HPDE6-E6E7 (cell line): ENCODE data around the gene ATP9A.
"Not testable (repeated sequence)": the region's sequence is repeated elsewhere in the genome, so short reads cannot be mapped to it uniquely, and the experiment has no call there.

Source experiments
- DNase-seq: peaks from one replicate; pipeline ENCODE4 v3.0.0; 2011; ENCODE audit warnings: missing footprints; ENCODE audit errors: extremely low spot score

Gene ATP9A

DNA sequence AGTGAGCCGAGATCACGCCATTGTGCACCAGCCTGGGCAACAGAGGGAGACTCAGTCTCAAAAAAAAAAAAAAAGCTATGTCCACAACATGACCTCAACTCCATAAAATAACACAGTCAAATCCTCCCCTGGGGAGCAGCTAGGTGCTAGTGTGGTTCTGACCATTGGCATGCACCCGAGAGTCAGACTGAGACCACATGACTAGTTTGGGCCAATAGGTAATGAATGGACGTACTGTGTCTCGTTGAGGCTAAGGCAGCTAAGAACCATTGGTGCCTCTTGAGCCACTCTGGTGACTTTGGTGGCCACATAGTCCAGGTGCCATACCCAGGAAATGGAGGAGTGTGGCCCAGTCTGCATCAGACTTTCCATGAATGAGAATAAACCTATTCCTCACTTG is 40.3 kb downstream of the ATP9A start:
- no peak for DNase-seq

GRCh38 chr20:51725584-51726176 is 42.5 kb downstream of the ATP9A start:
- DNase-seq = no peak

DNA sequence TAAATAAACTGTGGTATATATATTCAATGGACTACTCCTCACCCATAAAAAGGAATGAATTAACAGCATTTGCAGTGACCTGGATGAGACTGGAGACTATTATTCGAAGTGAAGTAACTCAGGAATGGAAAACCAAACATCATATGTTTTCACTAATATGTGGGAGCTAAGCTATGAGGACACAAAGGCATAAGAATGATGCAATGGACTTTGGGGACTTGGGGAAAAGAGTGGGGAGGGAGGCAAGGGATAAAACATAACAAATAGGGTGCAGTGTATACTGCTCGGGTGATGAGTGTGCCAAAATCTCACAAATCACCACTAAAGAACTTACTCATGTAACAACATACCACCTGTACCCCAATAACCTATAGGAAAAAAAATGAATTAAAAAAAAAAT is 45.2 kb downstream of the ATP9A start:
- not testable (repeated sequence) for DNase-seq

DNA sequence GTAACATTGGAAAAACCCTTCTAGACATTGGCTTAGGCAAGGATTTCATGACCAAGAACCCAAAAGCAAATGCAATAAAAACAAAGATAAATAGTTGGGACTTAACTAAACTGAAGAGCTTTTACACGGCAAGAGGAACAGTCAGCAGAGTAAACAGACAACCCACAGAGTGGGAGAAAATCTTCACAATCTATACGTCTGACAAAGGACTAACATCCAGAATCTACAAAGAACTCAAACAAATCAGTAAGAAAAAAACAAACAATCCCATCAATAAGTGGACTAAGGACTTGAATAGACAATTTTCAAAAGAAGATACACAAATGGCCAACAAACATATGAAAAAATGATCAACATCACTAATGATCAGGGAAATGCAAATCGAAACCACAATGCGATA is 45.9 kb downstream of the ATP9A start:
- DNase-seq = not testable (repeated sequence)

DNA sequence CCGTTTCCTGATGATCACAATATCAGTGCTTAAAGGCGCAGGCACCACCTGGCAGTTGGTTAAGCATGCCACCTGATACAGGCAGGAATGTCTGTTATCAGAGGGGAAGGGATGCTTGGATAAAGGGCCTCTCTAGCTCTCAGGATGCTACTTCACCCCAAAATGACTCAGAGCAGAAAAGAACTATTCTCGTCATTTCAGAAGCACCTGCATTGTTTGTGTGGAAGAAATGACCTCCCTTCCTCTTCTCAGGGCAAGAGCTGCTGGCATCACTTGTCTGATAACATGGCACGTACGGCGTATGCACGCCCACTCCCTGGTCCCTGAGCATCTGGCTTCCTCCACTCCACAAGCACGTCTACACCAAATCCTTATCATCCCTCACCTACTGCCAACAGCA is 47.3 kb downstream of the ATP9A start:
- DNase-seq = no peak

GRCh38 chr20:51720384-51720783 is 47.8 kb downstream of the ATP9A start:
- DNase-seq = no peak

DNA sequence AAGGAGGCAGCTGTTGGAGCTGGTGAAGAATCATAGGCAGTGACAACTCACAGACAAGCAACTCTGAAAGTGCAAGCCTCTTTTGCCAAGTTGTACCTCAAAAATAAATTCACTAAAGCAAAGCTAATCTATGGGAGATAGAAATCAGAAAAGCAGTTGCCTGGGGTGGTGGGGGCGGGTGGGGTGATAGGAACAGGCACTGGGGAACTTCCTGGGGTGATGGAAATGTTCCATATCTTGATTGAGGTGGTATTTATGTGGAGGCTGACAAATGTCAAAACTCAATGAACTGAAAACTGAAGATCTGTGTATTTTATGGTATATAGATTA is 52.4 kb downstream of the ATP9A start:
- no peak for DNase-seq

DNA sequence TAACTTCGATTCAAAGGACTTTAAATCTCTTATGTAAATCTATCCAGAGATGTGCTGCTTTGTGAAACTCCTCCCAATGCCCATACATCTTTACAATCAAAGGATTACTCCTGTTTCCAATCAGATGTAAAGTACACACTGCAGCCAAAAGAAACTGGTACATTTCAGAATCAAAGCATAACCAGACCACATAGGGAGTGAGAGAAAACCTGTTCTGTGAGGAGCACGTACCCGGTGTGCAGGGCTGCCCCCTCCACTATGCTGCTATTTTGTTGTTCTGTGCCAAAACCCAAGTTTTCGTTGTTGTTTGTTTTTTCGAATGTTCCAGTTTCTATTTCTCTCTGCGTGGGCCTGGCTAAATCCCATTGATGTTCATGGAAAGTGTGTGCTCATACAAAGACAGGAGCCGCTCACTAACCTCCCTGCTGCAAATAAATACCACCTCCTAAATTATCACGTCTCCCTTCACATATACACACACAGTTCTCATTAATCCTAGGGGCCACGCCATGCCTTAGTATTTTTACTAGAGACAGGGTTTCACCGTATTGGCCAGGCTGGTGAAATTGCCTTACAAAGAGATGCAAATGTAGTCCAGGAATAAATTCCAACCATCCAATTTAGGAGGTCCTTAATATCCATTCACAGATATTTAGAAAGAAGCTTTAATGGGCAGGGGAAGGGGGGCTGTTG is 52.9 kb downstream of the ATP9A start:
- no peak for DNase-seq

DNA sequence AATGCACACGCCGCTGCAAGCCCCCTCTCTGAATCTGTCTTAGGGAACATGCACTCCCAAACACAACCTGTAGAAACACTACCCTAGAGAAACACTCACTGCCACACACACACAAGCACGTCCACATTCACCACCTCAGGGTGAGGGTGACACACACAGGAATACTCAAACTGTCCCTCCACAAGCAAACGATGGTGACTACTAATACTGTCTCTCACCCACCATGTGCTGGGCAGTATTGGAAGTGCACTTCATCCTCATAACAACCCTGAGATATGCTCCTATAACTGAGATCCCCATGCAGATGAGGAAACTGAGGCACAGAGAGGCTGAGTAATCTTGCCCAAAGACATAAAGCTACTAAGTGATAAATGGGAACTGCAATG is 55.0 kb downstream of the ATP9A start:
- no peak for DNase-seq

DNA sequence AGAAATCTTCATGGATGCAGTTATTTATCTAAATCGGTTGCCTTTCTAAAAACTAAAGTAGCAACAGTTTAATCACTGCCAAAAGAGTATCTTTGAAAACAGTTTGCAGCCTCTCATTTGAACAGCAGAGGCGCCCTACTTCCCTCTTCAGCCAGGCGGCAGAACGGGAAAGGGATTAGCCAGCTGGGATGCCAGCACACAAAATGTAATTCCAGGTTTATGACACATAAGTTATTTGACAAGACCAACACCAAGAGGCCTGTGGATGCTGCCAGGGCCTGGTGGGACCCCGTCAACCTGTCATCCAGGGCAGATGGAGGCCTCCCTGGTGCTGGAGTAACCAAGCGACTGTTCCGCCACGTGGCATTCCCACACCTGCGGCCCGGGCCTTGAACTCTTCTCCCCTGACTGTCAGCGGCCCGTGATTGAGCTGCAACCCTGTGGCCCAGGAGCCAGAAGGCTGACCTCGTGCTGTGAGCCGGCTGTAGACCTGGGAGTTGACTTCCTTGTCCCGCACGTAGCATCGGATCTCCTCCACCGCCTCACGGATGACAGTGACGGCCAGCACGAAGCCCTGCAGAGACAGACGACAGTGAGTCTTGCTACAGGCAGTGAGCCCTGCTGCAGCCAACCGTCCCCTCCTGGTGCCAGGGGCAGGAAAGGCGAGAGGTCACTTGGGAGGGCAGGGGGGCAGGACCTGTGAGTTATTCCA is 55.5 kb downstream of the ATP9A start:
- DNase-seq = no peak

GRCh38 chr20:51711426-51711825 is 56.8 kb downstream of the ATP9A start:
- DNase-seq = no peak

DNA sequence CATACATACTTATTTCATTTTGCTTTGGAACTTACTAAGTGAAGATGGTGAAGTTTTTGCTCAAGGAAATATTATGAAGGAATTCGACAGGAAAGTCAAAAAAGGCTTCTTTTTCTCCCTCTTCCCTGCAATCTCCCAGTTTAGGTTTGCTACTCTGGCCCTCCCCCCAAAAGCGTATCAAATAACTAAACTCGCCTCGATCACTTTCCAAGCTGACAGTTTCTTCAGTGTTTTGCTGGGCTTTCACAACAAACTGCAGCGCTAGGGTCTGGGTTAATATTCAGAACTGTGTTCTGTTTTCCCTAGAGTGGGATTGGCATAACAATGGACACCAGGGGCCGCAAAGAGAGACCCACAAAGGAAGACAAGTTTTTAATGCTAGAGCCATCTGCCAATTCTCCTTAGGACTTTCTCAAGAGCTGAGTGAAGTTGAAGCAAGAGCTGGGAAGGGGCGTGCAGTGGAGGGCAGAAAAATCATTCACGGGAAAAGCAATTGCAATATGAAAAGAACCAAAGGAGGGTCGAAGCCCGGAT is 57.8 kb downstream of the ATP9A start:
- no peak for DNase-seq

GRCh38 chr20:51705400-51705799 is 62.8 kb downstream of the ATP9A start:
- no peak for DNase-seq

- DNase-seq = no peak
Measured at GRCh38 chr20:51703400-51704287, 64.5 kb downstream of the ATP9A start.

DNA sequence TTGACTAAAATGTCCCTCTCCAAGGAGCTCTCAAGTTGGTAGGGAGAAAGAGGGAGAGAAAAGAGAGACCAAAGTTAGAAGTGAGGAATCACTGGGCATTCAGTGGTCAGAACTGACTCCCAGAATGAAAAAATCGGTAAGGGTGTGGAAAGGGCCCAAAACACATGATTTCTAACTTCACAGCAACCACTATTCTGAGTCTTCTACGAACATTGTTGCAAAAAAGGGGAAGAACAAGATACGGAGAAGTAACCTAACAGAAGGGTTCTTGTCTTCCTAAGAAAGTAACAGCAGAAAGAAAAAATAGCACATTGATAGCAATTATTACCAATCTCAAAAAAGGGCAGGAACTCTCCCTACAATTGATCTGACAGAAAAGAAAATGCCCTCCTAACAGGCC is 65.6 kb downstream of the ATP9A start:
- DNase-seq = no peak

DNA sequence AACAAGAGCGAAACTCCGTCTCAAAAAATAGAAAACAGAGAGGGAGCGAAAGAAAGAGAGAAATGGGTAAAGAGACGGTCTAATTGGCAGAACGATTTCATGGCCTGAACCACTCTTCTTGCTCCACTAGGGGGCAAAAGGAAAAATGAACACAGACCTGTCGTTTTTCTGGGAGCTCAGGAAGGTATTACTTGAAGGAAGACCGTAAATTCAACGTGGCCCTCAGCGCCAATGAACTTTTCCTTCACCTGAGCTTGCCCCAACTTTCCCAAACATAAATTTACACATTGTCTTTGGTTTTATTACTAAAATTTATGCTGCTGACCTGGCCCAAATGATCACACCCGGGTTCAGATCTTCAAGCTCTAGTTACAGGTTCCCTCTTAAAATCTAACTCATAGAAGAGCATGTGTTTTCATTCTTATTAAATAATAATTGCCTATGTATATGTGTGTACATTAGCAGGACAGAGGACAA is 67.3 kb downstream of the ATP9A start:
- DNase-seq = peak; percentile 58

DNA sequence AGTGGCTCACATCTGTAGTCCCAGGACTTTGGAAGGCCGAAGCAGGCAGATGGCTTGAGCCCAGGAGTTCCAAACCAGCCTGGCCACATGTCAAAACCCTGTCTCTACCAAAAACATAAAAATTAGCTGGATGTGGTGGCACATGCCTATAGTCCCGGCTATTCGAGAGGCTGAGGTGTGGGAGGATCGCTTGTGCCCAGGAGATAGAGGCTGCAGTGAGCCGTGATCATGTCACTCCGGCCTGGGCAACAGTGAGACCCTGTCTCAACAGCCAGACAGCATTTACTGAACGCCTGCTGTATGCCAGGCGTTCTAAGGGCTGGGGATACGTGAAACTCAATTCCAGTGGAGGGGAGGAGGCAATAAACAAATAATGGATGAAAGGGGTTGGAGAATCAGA is 69.9 kb downstream of the ATP9A start:
- no peak for DNase-seq

DNA sequence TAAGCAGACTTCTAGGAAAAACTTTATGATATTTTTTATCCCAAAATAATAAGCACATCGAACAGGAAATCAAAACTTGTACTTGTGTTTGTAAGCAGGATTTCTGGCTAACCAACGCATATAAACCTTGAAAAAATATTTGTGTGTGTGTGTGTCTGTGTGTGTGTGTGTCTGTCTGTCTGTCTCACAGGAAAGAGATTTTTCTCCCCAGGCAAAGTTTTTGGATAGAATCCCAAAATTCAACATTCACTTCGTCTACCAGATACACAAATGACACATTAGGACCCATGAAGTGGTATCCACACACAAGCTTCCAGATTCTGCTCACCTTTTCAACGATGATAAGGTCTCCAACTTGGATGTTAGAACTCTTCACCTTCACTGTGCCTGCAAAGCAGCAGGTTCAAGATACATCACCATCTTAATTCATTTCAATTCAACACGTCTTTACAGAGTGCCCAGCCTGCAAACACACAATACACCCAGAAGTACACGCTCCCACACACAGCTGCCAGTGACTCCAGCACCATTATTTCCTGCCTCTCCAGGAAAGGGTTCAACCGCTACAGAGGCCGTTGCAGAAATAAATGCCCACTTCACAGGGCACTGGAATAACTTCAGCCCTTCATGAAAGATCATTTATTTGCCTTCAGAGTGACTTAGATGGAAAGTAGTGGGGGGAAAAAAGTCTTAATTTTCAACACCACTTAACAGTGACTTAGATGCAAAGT is 70.9 kb downstream of the ATP9A start:
- DNase-seq = no peak

DNA sequence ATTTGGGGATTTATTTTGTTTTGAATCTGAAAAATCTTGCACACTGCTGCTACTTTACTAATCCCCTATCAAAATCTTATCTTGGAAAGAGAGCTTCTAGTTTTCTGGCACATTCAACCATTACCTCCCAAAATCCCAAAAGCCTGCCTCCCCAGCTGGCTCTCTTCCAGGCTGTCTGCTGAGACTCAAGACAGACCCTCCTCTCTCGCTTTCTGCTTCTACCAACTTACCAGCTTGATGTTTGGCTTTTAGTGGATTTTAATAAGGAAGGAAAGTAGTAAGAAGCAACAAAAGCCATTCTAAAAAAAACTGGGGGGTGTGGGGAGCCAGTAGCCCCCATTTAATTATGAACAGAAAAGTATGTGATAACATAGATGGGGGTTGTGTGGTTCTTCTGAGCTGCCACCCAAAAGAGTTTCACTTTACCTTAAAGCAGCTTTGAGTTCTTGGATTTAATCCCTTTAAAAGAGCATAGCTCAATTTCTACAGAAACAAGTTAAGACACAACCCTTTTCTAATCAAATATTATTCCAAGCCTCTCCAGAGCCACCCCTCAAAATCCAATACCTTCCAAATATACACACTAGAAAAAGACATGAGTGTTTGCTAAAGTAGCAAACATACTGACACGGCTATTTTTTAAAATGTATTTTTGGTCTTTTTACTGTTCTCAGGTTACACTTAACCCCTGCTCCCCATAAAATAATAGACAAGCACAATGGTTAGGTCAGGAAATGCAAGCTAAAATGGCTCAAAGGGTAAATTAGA is 71.7 kb downstream of the ATP9A start:
- DNase-seq = no peak

DNA sequence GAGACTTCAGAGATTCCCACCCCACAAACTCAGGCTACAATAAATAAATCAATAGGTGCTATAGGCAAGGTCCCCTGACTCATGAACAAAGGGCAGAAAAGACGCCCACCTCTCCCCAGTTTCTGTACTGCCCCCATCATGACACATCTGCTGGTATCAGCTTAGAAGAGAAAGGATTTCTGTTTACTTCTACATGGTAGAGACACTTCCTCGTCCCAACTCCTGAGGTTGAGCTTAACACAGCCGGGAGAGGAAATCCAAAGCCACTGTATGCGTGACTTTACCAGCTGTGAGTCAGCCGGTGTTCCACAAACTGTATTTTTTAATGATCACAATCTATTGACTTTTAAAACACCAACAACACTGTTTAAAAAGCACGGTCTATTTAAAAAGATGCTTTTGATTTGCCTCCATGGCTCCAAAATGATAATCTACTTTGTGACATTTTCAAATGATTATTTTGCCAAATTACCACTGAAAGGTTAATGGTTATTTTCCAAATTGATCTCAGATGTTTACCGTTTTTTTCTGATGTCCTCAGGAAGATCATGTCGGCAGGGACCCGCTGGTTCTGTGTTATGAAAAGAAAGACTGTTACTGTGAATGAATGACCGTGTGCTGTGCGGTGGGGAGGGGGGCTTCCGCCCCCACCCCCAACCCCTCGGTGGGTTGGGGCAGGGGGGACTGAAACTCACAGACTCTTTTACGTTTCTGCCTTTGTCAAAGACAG is 72.5 kb downstream of the ATP9A start:
- peak; percentile 64 for DNase-seq
